CD4-positive, alpha-beta T cell treated with Interleukin-15 for 4 hours (primary cell): ENCODE data around the gene SPTBN2.

Experiments used
- DNase-seq: peaks from one replicate; pipeline ENCODE4 v3.0.0-alpha.2; 2020; ENCODE audit warnings: low spot score

SPTBN2 gene

GRCh38 chr11:66701432-66702240, 27.4 kb downstream of the SPTBN2 start:
- DNase-seq, result no peak

GRCh38 chr11:66700742-66701141, 28.3 kb downstream of the SPTBN2 start:
- DNase-seq, result no peak

- no peak for DNase-seq
Measured at GRCh38 chr11:66700337-66700736, 28.7 kb downstream of the SPTBN2 start.

- DNase-seq, result no peak
Measured at GRCh38 chr11:66698491-66698890, 30.5 kb downstream of the SPTBN2 start.

GRCh38 chr11:66697988-66698387, 31.0 kb downstream of the SPTBN2 start:
- no peak for DNase-seq

GRCh38 chr11:66696146-66696545, 32.9 kb downstream of the SPTBN2 start:
- DNase-seq, result no peak

- peak; percentile 82 for DNase-seq
Measured at GRCh38 chr11:66694732-66695207, 34.2 kb downstream of the SPTBN2 start.

- DNase-seq, result no peak
Measured at GRCh38 chr11:66694056-66694410, 35.0 kb downstream of the SPTBN2 start.

GRCh38 chr11:66693356-66694055, 35.5 kb downstream of the SPTBN2 start:
- no peak for DNase-seq

GRCh38 chr11:66692871-66693331, 36.1 kb downstream of the SPTBN2 start:
- DNase-seq, result no peak

- DNase-seq, result no peak
Measured at GRCh38 chr11:66692446-66692845, 36.6 kb downstream of the SPTBN2 start.

- no peak for DNase-seq
Measured at GRCh38 chr11:66691311-66691980, 37.6 kb downstream of the SPTBN2 start.

GRCh38 chr11:66689661-66690590, 39.1 kb downstream of the SPTBN2 start:
- no peak for DNase-seq

- DNase-seq, result no peak
Measured at GRCh38 chr11:66688561-66689534, 40.2 kb downstream of the SPTBN2 start.

- no peak for DNase-seq
Measured at GRCh38 chr11:66687831-66688281, 41.2 kb downstream of the SPTBN2 start.

- DNase-seq, result no peak
Measured at GRCh38 chr11:66686801-66687750, 41.9 kb downstream of the SPTBN2 start.

GRCh38 chr11:66686100-66686785, 42.8 kb downstream of the SPTBN2 start:
- no peak for DNase-seq

GRCh38 chr11:66685276-66686099, 43.5 kb downstream of the SPTBN2 start:
- no peak for DNase-seq
